Activated T-cell treated with anti-CD3 and anti-CD28 coated beads for 48 hours (primary cell): ENCODE measurements around the gene PCSK6.

ENCODE experiments used
- DNase-seq: peaks from one replicate; pipeline ENCODE4 v3.0.0-alpha.2; 2020; ENCODE audit warnings: low read depth

PCSK6 gene

GRCh38 chr15:101446518-101447167 is 42.9 kb downstream of the PCSK6 start:
- peak; percentile 3 for DNase-seq

DNA sequence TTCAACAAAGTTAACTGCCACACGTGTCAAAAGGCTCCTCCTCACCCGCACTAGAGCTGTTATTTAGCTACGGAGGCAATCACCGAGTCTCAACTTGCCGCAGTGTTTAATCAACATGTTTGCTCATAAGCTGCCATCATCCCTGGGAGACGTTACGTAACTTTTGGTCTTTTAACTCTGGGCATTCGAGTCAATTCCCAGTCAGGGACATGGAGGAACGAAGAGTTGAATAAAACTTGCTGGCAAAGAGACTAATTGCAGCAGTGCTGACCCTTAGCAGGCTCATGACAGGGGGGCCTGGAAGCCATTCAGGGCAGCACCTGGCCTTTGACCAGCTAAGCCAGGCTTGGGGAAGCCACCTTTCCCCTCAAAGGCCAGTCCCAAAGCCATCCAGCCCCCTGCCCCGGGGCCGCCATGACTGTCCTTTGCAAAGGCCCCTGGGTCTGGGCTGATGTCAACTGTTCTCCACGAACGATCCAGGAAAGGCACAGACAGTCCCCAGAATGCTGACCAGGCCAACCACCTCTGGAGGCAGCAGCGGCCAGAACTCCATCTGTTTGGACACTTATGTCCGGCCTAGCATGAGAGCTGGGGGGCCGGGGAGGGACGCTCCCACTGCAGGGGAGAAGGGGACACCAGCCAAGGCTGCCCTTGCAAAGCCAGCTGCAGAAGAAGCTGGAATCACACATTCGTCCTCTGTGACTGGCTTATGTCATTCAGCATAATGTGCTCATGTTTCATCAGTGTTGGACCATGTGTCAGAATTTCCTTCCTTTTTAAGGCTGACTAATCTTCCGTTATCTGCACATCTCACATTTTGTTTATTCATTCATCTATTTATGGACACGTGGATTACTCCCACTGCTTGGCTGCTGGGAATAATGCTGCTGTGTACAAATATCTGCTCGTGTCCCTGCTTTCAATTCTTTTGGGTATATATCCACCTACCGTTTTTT is 43.7 kb downstream of the PCSK6 start:
- DNase-seq: no peak

DNA sequence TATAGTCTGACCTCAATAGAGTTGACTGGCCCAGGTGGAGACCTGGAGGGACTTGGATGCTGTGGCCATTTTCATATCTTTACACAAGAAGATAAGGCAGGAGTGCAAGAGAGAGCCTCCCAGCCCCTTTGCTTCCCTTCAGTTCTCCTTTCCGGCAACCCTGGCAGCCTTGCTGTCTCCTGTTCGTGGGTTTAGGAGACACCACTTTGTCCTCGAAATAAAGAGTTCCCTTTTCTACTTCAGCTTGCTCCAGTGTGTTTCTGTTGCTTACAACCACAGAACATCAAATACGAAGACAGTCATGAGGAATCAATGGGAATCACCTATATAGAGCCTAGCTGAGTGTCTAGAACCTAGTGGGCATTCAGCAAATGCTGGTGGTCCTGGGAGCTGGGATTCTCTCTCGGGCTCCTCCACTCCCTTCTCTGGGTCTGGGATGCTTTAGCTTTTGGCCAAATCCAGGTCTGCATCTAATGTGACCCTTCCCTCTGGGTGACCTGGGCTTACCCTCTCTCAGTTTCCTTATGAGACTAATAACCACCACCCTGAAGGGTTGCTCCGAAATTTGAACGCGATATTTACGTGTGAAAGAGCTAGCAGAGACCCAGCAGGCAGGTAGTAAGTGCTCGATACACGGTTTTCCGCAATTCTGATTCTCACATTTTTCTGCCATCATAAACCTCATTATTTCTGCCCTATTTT is 44.5 kb downstream of the PCSK6 start:
- no peak for DNase-seq

DNA sequence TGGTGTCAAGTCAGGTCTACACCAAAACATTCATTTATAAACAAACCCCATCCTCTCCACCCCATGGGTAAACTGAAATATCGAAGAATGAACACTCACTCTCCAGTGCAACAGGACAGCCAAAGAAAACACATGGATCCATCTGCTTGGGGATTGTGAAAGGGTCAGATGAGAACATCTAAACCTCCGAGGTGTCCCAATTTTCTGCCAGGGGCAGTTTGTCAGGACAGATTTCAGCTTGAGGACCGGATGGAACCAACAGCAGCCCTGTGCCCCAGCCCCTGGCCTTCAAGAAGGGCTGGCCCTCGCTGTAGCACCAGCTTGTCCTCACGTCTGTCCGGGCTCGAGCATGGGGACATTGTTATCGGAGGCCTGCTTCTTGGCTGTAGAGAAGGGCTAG is 45.5 kb downstream of the PCSK6 start:
- DNase-seq: no peak

- no peak for DNase-seq
These were observed 47.2 kb downstream of the PCSK6 start for GRCh38 chr15:101442272-101442671.

DNA sequence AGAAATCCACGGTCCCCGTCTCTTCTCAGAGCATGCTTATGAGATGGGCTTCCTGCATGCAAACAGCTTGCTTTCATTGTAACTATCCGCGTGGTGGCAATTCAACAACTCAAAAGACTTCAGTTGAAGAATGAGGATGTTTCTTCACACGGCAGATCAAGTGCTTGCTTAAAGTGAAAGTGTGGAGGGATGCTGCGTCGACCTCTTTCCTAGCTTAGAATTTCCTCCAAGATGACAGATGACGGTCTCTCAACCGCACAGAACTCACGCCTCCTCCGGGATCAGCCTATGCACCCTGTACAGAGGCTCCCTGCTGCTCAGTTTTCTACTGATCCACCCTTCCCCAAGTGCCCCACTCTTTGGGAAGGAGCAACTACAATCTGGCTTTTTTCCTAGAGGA is 47.8 kb downstream of the PCSK6 start:
- no peak for DNase-seq

- DNase-seq: no peak
These were observed 48.5 kb downstream of the PCSK6 start for GRCh38 chr15:101440846-101441590.

- no peak for DNase-seq
These were observed 49.6 kb downstream of the PCSK6 start for GRCh38 chr15:101439920-101440319.

GRCh38 chr15:101439285-101439919 is 50.1 kb downstream of the PCSK6 start:
- no peak for DNase-seq

GRCh38 chr15:101438482-101439284 is 50.8 kb downstream of the PCSK6 start:
- no peak for DNase-seq

DNA sequence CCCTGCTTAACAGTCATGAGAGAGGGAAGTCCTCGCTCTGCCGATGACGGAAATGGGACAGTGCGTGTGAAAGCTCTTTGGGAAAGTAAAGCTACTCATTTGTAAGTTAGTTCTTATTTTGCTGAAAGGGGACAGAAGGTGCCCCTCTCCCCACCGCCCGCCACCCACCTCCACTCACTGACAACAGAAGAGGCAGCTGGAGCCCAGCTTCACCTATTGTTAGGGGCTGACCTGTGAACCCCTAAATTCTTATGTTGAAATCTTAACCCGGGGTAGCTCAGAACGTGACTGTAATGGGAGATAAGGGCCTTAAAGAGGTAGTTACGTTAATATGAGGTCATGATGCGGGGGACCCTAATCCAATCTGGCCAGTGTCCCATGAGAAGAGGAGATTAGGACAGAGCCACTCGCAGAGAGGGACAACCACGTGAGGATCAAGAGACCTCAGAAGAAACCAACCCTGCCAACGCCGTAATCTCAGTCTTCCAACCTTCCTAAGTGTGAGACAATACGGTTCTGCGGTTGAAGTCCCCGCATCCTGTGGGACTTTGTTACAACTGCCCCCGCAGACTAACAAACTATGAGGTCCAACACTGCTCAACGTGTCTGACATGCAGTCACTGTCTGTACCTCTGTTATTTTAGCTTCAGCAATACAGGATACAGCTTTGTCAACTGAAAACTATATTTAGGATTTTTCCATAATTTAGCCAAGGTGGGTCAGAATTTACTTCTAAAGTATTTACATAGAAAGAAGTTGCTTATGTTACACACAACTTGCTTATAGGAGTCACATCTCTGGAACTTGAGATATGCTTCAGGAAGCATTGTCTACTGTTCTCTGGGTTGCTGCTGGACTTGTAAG is 51.7 kb downstream of the PCSK6 start:
- no peak for DNase-seq

GRCh38 chr15:101437209-101437608 is 52.3 kb downstream of the PCSK6 start:
- no peak for DNase-seq

DNA sequence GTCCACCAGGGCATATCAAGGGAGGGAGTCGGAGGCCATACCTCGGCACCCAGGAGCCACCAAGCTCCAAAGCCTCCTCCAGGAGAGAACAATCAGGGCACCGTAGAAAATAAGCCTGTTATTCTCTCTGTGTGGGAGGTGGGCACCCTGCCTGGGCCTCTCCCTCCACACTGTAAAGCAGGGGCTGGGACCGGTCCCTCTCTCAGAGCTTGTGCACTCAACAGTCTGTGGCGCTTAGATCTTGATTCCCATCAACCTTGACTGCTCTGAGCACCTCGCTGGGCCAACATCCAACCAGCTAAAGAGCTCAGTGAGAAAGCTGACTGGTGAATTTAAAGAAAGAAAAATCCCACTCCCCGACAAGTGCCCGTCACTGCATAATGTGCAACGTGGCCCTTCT is 53.0 kb downstream of the PCSK6 start:
- DNase-seq: no peak

DNA sequence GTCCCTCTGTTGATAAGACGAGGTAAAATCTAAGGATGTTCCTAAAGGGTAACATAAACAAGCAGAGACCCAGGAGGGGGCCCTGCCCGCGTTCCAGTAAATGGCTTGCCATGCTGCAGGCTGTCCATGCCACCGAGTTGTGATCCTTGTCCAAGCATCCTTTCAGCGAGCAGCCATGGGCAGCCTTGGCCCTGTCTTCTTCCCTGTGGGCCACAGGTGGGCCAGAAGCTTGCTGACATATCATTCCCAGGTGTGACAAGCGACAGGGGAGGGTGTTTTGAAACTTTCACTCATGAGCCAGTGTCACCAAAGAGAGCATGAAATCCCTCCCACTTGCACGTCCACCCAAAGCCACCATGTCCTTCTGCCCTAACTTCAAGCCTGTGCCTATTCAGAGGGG is 53.7 kb downstream of the PCSK6 start:
- no peak for DNase-seq

DNA sequence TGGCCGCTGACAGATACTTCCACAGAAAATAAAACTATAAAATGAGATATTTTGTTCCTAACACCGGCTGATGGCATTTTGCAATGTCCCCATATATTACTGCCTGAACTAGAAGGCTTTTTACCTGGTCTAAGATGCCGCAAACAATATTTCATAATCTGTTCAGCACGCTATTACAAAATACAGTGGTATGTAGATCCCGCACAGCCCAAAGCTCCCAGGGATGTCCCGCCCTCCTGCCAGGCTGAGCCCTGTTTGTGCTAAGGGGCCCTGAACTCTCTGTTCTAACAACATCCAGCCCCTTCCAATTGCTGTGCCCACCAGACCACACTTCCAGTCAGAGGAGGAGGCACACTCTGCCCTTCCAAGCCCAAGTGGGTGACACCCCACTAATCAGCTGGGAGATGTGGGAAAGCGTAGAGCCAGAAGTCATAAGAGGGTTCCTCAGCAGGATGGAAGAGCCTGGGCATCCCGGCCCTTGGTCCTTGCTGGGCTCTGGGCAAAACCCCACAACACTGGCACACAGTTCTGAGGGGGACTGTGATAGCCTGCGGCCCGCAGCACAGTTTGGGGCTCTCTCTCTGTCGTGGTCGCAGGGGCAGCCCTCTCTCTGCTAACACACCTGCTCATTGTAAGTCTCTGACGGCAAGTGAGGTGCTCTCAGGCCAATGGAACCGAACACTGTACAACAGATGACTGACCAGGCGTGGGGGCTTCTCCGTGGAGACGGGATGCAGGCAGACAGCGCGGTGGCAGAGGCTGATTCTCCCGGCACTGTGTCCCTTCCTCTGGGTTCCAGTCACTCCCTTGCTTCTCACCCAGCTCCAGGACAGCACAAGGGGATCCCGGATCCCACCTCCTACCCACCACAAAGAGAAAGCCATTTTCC is 55.2 kb downstream of the PCSK6 start:
- no peak for DNase-seq

GRCh38 chr15:101433396-101433795 is 56.1 kb downstream of the PCSK6 start:
- no peak for DNase-seq

DNA sequence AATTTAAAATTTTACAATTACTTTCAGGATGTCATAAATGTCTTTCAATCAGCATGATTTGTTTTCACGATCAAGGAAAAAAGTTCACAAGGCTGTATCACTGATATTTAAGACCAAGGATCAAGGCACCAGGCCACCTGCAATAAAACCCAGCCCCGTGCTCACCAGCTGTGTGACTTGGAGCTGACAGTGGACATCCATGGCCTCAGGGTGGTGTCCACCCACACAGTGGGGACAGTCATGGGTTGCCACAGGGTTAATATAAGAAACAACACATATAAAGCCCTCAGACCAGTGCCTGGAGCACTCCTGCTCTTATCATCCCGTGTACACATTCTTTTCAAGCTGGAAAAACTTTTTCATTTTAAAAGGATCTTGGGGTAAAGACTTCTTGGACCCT is 56.5 kb downstream of the PCSK6 start:
- DNase-seq: no peak

GRCh38 chr15:101431748-101432147 is 57.8 kb downstream of the PCSK6 start:
- DNase-seq: no peak

DNA sequence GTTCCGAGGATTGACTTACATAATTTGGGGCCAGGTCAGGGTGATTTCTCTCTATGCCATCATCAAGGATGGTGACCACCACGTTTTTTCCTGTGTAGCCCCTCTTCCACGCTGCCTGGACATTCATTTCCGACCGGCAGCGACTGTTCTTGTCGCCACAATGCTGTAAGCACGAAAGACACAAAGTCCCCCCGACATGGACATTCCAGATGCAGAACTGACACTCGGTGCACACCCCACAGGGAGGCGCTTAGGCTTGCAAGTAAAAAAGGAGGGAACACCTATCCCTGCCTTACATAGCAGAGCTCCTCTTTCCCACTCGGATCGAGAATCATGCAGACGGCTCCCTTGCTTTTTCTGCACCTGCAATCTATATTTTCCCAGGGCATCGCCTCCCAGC is 58.2 kb downstream of the PCSK6 start:
- DNase-seq: no peak
